ENCODE results near the gene IL17RE.

Gene IL17RE

DNA sequence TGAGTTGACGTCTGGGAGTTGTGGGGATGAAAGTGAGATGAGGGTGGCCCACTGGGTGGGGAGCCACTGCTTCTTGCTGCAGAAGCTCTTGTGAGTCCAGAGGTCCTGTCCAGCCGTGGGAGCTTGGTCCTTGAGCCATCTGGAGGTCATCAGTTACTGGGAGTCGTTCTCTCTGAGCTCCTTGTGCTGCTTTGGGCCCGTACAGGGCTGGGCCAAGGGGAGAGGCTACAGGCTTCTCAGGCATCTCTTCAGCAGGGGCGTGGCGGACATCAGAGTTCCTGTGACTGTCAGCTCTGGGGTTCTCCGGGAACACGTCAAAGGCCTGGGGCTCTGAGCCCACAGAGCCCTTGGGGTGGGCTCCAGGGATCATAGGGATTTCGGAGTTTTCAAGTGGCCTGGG, 47.0 kb downstream of the IL17RE start:
- TF ChIP-seq ZNF70 (CRISPR knock-in tag; IDR thresholded peaks at IDR 0.05) (no peak), ZC3H10 (CRISPR knock-in tag; IDR thresholded peaks at IDR 0.05) (no peak), CSDC2 (CRISPR knock-in tag; IDR thresholded peaks at IDR 0.05) (no peak), ISL1 (CRISPR knock-in tag; IDR thresholded peaks at IDR 0.05) (no peak), TOX (CRISPR knock-in tag; IDR thresholded peaks at IDR 0.05; ENCODE audit: borderline replicate concordance) (no peak), ZNF565 (CRISPR knock-in tag; conservative IDR thresholded peaks at IDR 0.05; ENCODE audit: low read depth) (no peak)
- TF ChIP-seq, protein P1, sequence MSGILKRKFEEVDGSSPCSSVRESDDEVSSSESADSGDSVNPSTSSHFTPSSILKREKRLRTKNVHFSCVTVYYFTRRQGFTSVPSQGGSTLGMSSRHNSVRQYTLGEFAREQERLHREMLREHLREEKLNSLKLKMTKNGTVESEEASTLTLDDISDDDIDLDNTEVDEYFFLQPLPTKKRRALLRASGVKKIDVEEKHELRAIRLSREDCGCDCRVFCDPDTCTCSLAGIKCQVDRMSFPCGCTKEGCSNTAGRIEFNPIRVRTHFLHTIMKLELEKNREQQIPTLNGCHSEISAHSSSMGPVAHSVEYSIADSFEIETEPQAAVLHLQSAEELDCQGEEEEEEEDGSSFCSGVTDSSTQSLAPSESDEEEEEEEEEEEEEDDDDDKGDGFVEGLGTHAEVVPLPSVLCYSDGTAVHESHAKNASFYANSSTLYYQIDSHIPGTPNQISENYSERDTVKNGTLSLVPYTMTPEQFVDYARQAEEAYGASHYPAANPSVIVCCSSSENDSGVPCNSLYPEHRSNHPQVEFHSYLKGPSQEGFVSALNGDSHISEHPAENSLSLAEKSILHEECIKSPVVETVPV (CRISPR knock-in tag; IDR thresholded peaks at IDR 0.05), result no peak
- TF ChIP-seq, protein P2, sequence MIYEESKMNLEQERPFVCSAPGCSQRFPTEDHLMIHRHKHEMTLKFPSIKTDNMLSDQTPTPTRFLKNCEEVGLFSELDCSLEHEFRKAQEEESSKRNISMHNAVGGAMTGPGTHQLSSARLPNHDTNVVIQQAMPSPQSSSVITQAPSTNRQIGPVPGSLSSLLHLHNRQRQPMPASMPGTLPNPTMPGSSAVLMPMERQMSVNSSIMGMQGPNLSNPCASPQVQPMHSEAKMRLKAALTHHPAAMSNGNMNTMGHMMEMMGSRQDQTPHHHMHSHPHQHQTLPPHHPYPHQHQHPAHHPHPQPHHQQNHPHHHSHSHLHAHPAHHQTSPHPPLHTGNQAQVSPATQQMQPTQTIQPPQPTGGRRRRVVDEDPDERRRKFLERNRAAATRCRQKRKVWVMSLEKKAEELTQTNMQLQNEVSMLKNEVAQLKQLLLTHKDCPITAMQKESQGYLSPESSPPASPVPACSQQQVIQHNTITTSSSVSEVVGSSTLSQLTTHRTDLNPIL (CRISPR knock-in tag; IDR thresholded peaks at IDR 0.05; ENCODE audit: low read depth), result no peak
- ATAC-seq, result no peak

DNA sequence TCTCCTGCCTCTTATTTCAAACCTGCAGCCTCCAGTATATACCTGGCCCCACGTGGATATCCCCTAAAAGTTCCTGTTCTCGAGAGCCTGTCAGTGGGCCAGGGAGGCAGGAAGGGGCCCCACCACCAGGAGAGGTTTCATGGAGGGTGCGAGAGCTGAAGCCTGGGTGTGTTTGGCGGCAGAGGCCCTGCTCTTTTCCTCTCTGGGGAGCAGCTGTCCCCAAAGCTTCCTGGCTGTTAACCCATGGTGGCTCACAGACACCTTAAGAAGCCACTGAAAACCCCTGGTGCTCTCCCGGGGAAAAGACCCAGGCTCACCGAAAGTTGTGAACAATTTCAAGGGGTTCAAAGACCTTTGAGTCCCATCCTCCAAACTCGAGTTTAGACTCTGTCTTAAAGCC, 48.5 kb downstream of the IL17RE start:
- TF ChIP-seq, protein P3, sequence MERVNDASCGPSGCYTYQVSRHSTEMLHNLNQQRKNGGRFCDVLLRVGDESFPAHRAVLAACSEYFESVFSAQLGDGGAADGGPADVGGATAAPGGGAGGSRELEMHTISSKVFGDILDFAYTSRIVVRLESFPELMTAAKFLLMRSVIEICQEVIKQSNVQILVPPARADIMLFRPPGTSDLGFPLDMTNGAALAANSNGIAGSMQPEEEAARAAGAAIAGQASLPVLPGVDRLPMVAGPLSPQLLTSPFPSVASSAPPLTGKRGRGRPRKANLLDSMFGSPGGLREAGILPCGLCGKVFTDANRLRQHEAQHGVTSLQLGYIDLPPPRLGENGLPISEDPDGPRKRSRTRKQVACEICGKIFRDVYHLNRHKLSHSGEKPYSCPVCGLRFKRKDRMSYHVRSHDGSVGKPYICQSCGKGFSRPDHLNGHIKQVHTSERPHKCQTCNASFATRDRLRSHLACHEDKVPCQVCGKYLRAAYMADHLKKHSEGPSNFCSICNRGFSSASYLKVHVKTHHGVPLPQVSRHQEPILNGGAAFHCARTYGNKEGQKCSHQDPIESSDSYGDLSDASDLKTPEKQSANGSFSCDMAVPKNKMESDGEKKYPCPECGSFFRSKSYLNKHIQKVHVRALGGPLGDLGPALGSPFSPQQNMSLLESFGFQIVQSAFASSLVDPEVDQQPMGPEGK (CRISPR knock-in tag; IDR thresholded peaks at IDR 0.05; ENCODE audit: borderline replicate concordance), result no peak
- TF ChIP-seq ZC3H10 (CRISPR knock-in tag; IDR thresholded peaks at IDR 0.05) (no peak), RARB (CRISPR knock-in tag; IDR thresholded peaks at IDR 0.05) (no peak)
- ATAC-seq, result no peak

DNA sequence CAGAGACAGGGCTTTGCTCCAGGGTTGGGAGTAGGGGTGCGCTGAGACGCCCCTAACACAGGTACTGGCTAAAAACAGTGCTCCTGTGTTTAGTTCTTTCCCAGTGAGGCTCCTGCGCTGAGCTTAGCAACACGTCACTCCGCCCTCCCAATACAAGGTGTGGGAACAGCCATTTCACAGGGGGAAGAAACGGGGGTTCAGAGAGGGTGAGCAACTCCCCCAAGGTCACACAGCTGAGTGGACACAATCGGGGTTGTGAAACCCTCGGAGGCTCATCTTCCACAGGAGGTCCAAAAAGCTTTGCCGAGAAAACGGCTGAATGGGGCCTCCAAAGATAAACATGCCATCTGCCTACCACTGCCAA, 48.9 kb downstream of the IL17RE start:
- TF ChIP-seq BACH2 (CRISPR knock-in tag; IDR thresholded peaks at IDR 0.05; ENCODE audit: borderline replicate concordance) (no peak), ZFP30 (CRISPR knock-in tag; IDR thresholded peaks at IDR 0.05) (no peak), ZC3H10 (CRISPR knock-in tag; IDR thresholded peaks at IDR 0.05) (no peak), ISL1 (CRISPR knock-in tag; IDR thresholded peaks at IDR 0.05) (no peak), TOX (CRISPR knock-in tag; IDR thresholded peaks at IDR 0.05; ENCODE audit: borderline replicate concordance) (no peak), TCF4 (CRISPR knock-in tag; IDR thresholded peaks at IDR 0.05; ENCODE audit: borderline replicate concordance) (no peak), ZNF8 (CRISPR knock-in tag; IDR thresholded peaks at IDR 0.05) (no peak)
- TF ChIP-seq, protein P3 (CRISPR knock-in tag; IDR thresholded peaks at IDR 0.05; ENCODE audit: borderline replicate concordance), result no peak
- TF ChIP-seq, protein P2 (CRISPR knock-in tag; IDR thresholded peaks at IDR 0.05; ENCODE audit: low read depth), result no peak
- ATAC-seq, result no peak

DNA sequence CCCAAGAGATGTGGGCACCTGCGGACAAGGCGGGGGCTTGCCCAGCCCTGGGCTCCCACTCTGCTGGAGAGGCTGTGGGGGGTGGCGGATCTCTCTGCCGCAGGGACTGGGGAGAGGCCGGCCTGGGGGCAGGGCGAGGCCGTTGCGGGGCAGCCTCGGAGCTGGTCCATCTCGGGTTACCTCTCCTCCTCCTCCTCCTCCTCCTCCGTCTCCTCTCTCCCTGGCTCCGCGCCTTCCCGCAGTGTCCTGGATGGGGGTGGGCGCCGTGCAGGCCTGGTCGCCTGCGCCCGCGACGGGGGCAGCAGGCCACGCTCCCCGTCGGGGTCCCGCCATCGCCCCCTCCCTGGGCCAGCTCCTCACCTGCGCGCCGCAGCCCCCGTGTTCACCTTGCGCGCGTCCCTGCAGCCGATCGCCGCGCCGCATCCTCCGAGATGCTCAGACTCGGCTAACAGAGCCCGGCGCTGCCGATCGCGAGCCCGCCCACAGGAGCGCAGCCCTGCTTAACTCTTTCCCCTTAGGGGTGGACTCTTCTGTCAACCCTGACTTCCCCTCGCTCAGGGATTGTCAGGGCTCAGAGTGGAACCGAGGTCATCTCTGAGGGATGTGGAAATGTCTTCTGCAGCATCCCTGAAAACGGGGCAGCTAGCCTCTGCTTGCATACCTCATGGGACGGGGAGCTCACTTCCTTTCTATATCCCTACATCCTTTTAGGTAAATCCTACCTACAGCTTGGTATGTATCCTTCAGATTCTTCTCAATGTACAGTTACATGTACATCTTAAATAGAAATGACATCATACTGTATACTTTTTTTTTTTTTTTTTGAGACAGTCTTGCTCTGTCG, 49.5 kb downstream of the IL17RE start, which contains the start of gene PRRT3:
Gene PRRT3, minus strand, starts transcription at position 447 of the 844 bp plus-strand sequence. CDS start 2,293 bp downstream, outside the sequence.
- ATAC-seq, result peak; percentile 89
- TF ChIP-seq CSDC2 (CRISPR knock-in tag; IDR thresholded peaks at IDR 0.05) (no peak), OSR1 (CRISPR knock-in tag; IDR thresholded peaks at IDR 0.05) (no peak), ZNF8 (CRISPR knock-in tag; IDR thresholded peaks at IDR 0.05) (no peak), ZNF70 (CRISPR knock-in tag; IDR thresholded peaks at IDR 0.05) (no peak), PPARA (CRISPR knock-in tag; IDR thresholded peaks at IDR 0.05; ENCODE audit: borderline replicate concordance) (no peak), GLIS3 (CRISPR knock-in tag; IDR thresholded peaks at IDR 0.05) (no peak), ZFP30 (CRISPR knock-in tag; IDR thresholded peaks at IDR 0.05) (no peak), TCF4 (CRISPR knock-in tag; IDR thresholded peaks at IDR 0.05; ENCODE audit: borderline replicate concordance) (no peak), ISL1 (CRISPR knock-in tag; IDR thresholded peaks at IDR 0.05) (no peak), SNAI2 (CRISPR knock-in tag; IDR thresholded peaks at IDR 0.05) (no peak), ZNF565 (CRISPR knock-in tag; conservative IDR thresholded peaks at IDR 0.05; ENCODE audit: low read depth) (no peak), RARB (CRISPR knock-in tag; IDR thresholded peaks at IDR 0.05) (no peak), ZFP3 (CRISPR knock-in tag; IDR thresholded peaks at IDR 0.05) (no peak), BACH2 (CRISPR knock-in tag; IDR thresholded peaks at IDR 0.05; ENCODE audit: borderline replicate concordance) (no peak), ARNTL (CRISPR knock-in tag; IDR thresholded peaks at IDR 0.05; ENCODE audit: borderline replicate concordance, low read depth) (no peak)
- TF ChIP-seq, protein P1 (CRISPR knock-in tag; IDR thresholded peaks at IDR 0.05), result no peak
- TF ChIP-seq, protein P4, sequence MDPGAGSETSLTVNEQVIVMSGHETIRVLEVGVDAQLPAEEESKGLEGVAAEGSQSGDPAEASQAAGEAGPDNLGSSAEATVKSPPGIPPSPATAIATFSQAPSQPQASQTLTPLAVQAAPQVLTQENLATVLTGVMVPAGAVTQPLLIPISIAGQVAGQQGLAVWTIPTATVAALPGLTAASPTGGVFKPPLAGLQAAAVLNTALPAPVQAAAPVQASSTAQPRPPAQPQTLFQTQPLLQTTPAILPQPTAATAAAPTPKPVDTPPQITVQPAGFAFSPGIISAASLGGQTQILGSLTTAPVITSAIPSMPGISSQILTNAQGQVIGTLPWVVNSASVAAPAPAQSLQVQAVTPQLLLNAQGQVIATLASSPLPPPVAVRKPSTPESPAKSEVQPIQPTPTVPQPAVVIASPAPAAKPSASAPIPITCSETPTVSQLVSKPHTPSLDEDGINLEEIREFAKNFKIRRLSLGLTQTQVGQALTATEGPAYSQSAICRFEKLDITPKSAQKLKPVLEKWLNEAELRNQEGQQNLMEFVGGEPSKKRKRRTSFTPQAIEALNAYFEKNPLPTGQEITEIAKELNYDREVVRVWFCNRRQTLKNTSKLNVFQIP (CRISPR knock-in tag; IDR thresholded peaks at IDR 0.05; ENCODE audit: borderline replicate concordance, low read depth), result no peak
- TF ChIP-seq, protein P2 (CRISPR knock-in tag; IDR thresholded peaks at IDR 0.05; ENCODE audit: low read depth), result no peak
